Stomach (tissue), 9 donors: ENCODE measurements around the gene DCAF6. TPM values are rescaled to one million over a fixed set of nuclear protein-coding genes. Genes with fewer than 3 reads are reported as not detected.

Experiments used
- DNase-seq, 2 donors: peaks; one replicate each; pipeline versions ENCODE4 v3.0.0 to v3.0.0-alpha.2; 2013 to 2019
- H3K27ac ChIP-seq, 5 donors: fragments of 200-600 bp in 4 of 5; sonication (generic) in 4 of 5; one replicate each; pipeline ENCODE4 v1.5.1; 2013 to 2019; ENCODE audit warnings: mild to moderate bottlenecking in 1 of 5, moderate library complexity in 1 of 5
- H3K27me3 ChIP-seq, 3 donors: fragments of 200-600 bp; sonication (generic); one replicate each; pipeline ENCODE4 v1.5.1; 2017 to 2019; ENCODE audit warnings: mixed run types in 1 of 3
- H3K36me3 ChIP-seq, 4 donors: fragments of 200-600 bp; sonication (generic); 1 replicate in 3 of 4; 2 replicates in 1 of 4; pipeline ENCODE4 v1.5.1; 2016 to 2019
- H3K4me1 ChIP-seq, 4 donors: fragments of 200-600 bp; sonication (generic); one replicate each; pipeline ENCODE4 v1.5.1; 2016 to 2019
- H3K4me3 ChIP-seq, 4 donors: fragments of 200-600 bp; sonication (generic) in 3 of 4; one replicate each; pipeline ENCODE4 v1.5.1; 2016 to 2019; ENCODE audit warnings: mild to moderate bottlenecking in 1 of 4
- H3K9me3 ChIP-seq, 4 donors: fragments of 200-600 bp; sonication (generic); one replicate each; pipeline ENCODE4 v1.5.1; 2016 to 2019
- CTCF ChIP-seq, 7 experiments: fragments of 450-650 bp in 4 of 7; fragments of 200-600 bp in 3 of 7; sonication (generic) in 3 of 7; IDR thresholded peaks; one replicate each; pipeline ENCODE4 v1.5.1; 2016 to 2019; ENCODE audit warnings: antibody characterized with exemption in 7 of 7, control low read depth in 2 of 7, mild to moderate bottlenecking in 1 of 7
- EP300 ChIP-seq: sonication (generic); formaldehyde crosslinking; IDR thresholded peaks from one replicate; pipeline ENCODE4 v1.6.1; 2017; ENCODE audit warnings: antibody characterized with exemption
- POLR2A ChIP-seq, 4 donors: fragments of 450-650 bp; IDR thresholded peaks; one replicate each; pipeline ENCODE4 v1.6.1; 2016; ENCODE audit warnings: antibody characterized with exemption in 4 of 4, control low read depth in 2 of 4, mild to moderate bottlenecking in 1 of 4, moderate library complexity in 1 of 4
- POLR2AphosphoS5 ChIP-seq, 3 donors: sonication (generic); formaldehyde crosslinking; IDR thresholded peaks; one replicate each; pipeline ENCODE4 v1.6.1; 2016; ENCODE audit warnings: antibody characterized with exemption in 3 of 3
- WGBS, 5 donors: extraction: QIAGEN DNeasy Blood & Tissue Kit in 3 of 5; methylation state at CpG; one replicate each; pipeline versions ENCODE4 v1.1.5 to v1.1.7; 2013 to 2018; 5-methylcytosine and 5-hydroxymethylcytosine counted together
- intact Hi-C: fragments of 100-400 bp; cut with DNase I; formaldehyde crosslinking; loops from one replicate; pipeline ENCODE4 v1.15.1; 2023; ENCODE audit warnings: low total_unique reads
- polyA plus RNA-seq, 3 donors: library from polyadenylated mRNA; stranded (reverse); fragments of 200-250 nt; gene quantifications; one replicate each; pipeline ENCODE4 v1.2.3, GENCODE V29; 2013
- total RNA-seq, 5 donors: library from RNA; depleted of rRNA; stranded (reverse); fragments of >200 nt; gene quantifications; one replicate each; pipeline versions ENCODE4 v1.1.0 to v1.2.3, GENCODE V29; 2014 to 2016
- donor health status: healthy with polysubstance abuse.
- donor health status: Bipolar disorder and iron deficiency.
- donor health status: healthy.

Gene DCAF6
- total and polyA plus RNA-seq, 8 donors: 39.3 to 124 (median 71.9) TPM

- WGBS, 5 donors: 88 to 96% (median 92%) methylated on average over 7 of the region's 7 CpGs
- Histone ChIP-seq H3K4me1 (peaks cover 0 to 11% (median 4%) of the 10 kb centered on the region in 4 donors), H3K9me3 (no peaks in the 10 kb centered on the region), H3K27me3 (no peaks in the 10 kb centered on the region), H3K27ac (no peak overlapping the region), H3K36me3 (peaks cover 0 to 34% (median 26%) of the 10 kb centered on the region in 4 donors), H3K4me3 (no peak overlapping the region)
- intact Hi-C loops: no loop called here
- TF ChIP-seq POLR2AphosphoS5 (IDR thresholded peaks at IDR 0.05): no peak
- no peak for TF ChIP-seq EP300
- TF ChIP-seq POLR2A (IDR thresholded peaks at IDR 0.05): no peak
- TF ChIP-seq CTCF (IDR thresholded peaks at IDR 0.05): no peak
- DNase-seq: no peak
Observed at GRCh38 chr1:168100315-168101002, 164.0 kb downstream of the DCAF6 start.

- intact Hi-C loops: no loop called here
- H3K27ac ChIP-seq: no peak overlapping the region
- DNase-seq: no peak
- H3K27me3 ChIP-seq: no peaks in the 10 kb centered on the region
- no peaks in the 10 kb centered on the region for H3K9me3 ChIP-seq
- peaks cover 0 to 30% (median 23%) of the 10 kb centered on the region in 4 donors for H3K36me3 ChIP-seq
- H3K4me3 ChIP-seq: no peak overlapping the region
- WGBS, 5 donors: 89 to 94% (median 93%) methylated on average over 7 to 8 of the region's 8 CpGs
- no peak for TF ChIP-seq POLR2A (IDR thresholded peaks at IDR 0.05)
- no peak for TF ChIP-seq EP300
- no peak for TF ChIP-seq POLR2AphosphoS5 (IDR thresholded peaks at IDR 0.05)
- no peak for TF ChIP-seq CTCF (IDR thresholded peaks at IDR 0.05)
- peaks cover 0 to 11% (median 4%) of the 10 kb centered on the region in 4 donors for H3K4me1 ChIP-seq
Observed at GRCh38 chr1:168101336-168101735, 164.9 kb downstream of the DCAF6 start.

GRCh38 chr1:168102487-168102886 is 166.0 kb downstream of the DCAF6 start:
- no peaks in the 10 kb centered on the region for H3K27me3 ChIP-seq
- DNase-seq: no peak
- no peaks in the 10 kb centered on the region for H3K9me3 ChIP-seq
- peaks cover 0 to 20% (median 16%) of the 10 kb centered on the region in 4 donors for H3K36me3 ChIP-seq
- peaks cover 0 to 11% (median 4%) of the 10 kb centered on the region in 4 donors for H3K4me1 ChIP-seq
- no peak for TF ChIP-seq CTCF (IDR thresholded peaks at IDR 0.05)
- 64 to 81% (median 73%) methylated on average over 1 of the region's 1 CpG for WGBS, 5 donors
- intact Hi-C loops: no loop called here
- H3K4me3 ChIP-seq: no peak overlapping the region
- no peak overlapping the region for H3K27ac ChIP-seq

- Histone ChIP-seq H3K4me3 (no peak overlapping the region), H3K9me3 (no peaks in the 10 kb centered on the region), H3K27me3 (no peaks in the 10 kb centered on the region), H3K4me1 (no peaks in the 10 kb centered on the region), H3K36me3 (peaks cover 0 to 23% (median 8%) of the 10 kb centered on the region in 4 donors), H3K27ac (no peak overlapping the region)
- 82 to 90% (median 87%) methylated on average over 10 to 11 of the region's 11 CpGs for WGBS, 5 donors
- no peak for DNase-seq
- no peak for TF ChIP-seq EP300
- TF ChIP-seq POLR2AphosphoS5 (IDR thresholded peaks at IDR 0.05): no peak
- no peak for TF ChIP-seq POLR2A (IDR thresholded peaks at IDR 0.05)
- intact Hi-C loops: no loop called here
Observed at GRCh38 chr1:168104535-168104934, 168.1 kb downstream of the DCAF6 start.

GRCh38 chr1:168105846-168106245 is 169.4 kb downstream of the DCAF6 start:
- TF ChIP-seq POLR2AphosphoS5 (IDR thresholded peaks at IDR 0.05) (no peak), POLR2A (IDR thresholded peaks at IDR 0.05) (no peak), CTCF (IDR thresholded peaks at IDR 0.05) (no peak), EP300 (no peak)
- H3K27me3 ChIP-seq: no peaks in the 10 kb centered on the region
- 94 to 96% (median 95%) methylated on average over 6 of the region's 6 CpGs for WGBS, 5 donors

More at GRCh38 chr1:168105846-168106245, 169.4 kb downstream of the DCAF6 start:
- Histone ChIP-seq H3K27ac (no peak overlapping the region), H3K4me1 (no peaks in the 10 kb centered on the region), H3K4me3 (no peak overlapping the region), H3K36me3 (peaks cover 0 to 29% (median 8%) of the 10 kb centered on the region in 4 donors), H3K9me3 (no peaks in the 10 kb centered on the region)
- intact Hi-C loops: no loop called here
- no peak for DNase-seq
